GM21529 (cell line): ENCODE measurements around the gene HIVEP1.

Experiments used
- ATAC-seq: cut with Tn5 transposase; IDR thresholded peaks from one replicate; pipeline ENCODE4 v1.9.1; 2021; ENCODE audit not compliant: unreplicated experiment

Gene HIVEP1

GRCh38 chr6:12047792-12048432 lies 35.8 kb downstream of the HIVEP1 start:
- no peak for ATAC-seq

- no peak for ATAC-seq
Measured at GRCh38 chr6:12048609-12049008, 36.5 kb downstream of the HIVEP1 start.

- peak; percentile 32 for ATAC-seq
Measured at GRCh38 chr6:12049165-12049564, 37.1 kb downstream of the HIVEP1 start.

- ATAC-seq: peak; percentile 86
Measured at GRCh38 chr6:12051861-12052368, 39.8 kb downstream of the HIVEP1 start.

GRCh38 chr6:12058172-12058961 lies 46.3 kb downstream of the HIVEP1 start:
- no peak for ATAC-seq

GRCh38 chr6:12060780-12061609 lies 48.9 kb downstream of the HIVEP1 start:
- ATAC-seq: peak; percentile 87

GRCh38 chr6:12062605-12063004 lies 50.5 kb downstream of the HIVEP1 start:
- no peak for ATAC-seq

- ATAC-seq: no peak
Measured at GRCh38 chr6:12064131-12064530, 52.0 kb downstream of the HIVEP1 start.

GRCh38 chr6:12064538-12065071 lies 52.5 kb downstream of the HIVEP1 start:
- ATAC-seq: no peak

- peak; percentile 42 for ATAC-seq
Measured at GRCh38 chr6:12065321-12066140, 53.4 kb downstream of the HIVEP1 start.

GRCh38 chr6:12066297-12066696 lies 54.2 kb downstream of the HIVEP1 start:
- ATAC-seq: no peak

GRCh38 chr6:12068899-12069557 lies 56.9 kb downstream of the HIVEP1 start:
- ATAC-seq: no peak

GRCh38 chr6:12069891-12070529 lies 57.9 kb downstream of the HIVEP1 start:
- ATAC-seq: no peak

- no peak for ATAC-seq
Measured at GRCh38 chr6:12071064-12071615, 59.0 kb downstream of the HIVEP1 start.

GRCh38 chr6:12075067-12075563 lies 63.0 kb downstream of the HIVEP1 start:
- ATAC-seq: no peak

GRCh38 chr6:12077021-12077710 lies 65.1 kb downstream of the HIVEP1 start:
- ATAC-seq: no peak

GRCh38 chr6:12078014-12078413 lies 65.9 kb downstream of the HIVEP1 start:
- ATAC-seq: no peak

- ATAC-seq: no peak
Measured at GRCh38 chr6:12081771-12082170, 69.7 kb downstream of the HIVEP1 start.
